NCI-H1930 (cell line): ENCODE results near the gene FAM219A.
"Not testable (repeated sequence)": the region's sequence is repeated elsewhere in the genome, so short reads cannot be mapped to it uniquely, and the experiment has no call there.

Experiments used
- DNase-seq, 2 experiments: peaks; one replicate each; lab custom pipeline; 2025; lab: John Stamatoyannopoulos, UW

Gene FAM219A

GRCh38 chr9:34376596-34377403, 81.6 kb downstream of the FAM219A start, which contains the start of gene MYORG:
TSS of gene MYORG (minus strand) at chr9:34376898. CDS start at chr9:34372943, 3,955 bp downstream.
- DNase-seq: peak; percentile 95 to 97

GRCh38 chr9:34375901-34376595, 82.3 kb downstream of the FAM219A start:
- DNase-seq: peak in 1 of 2 experiments; percentile 51

- no peak for DNase-seq
Observed at GRCh38 chr9:34374905-34375552, 83.3 kb downstream of the FAM219A start.

- no peak for DNase-seq
Observed at GRCh38 chr9:34374339-34374738, 84.0 kb downstream of the FAM219A start.

- DNase-seq: no peak
Observed at GRCh38 chr9:34373749-34374148, 84.6 kb downstream of the FAM219A start.

GRCh38 chr9:34372467-34373011, 85.8 kb downstream of the FAM219A start:
- DNase-seq: no peak

GRCh38 chr9:34371886-34372466, 86.4 kb downstream of the FAM219A start:
- DNase-seq: no peak

- DNase-seq: no peak
Observed at GRCh38 chr9:34370970-34371880, 87.1 kb downstream of the FAM219A start.

- no peak for DNase-seq
Observed at GRCh38 chr9:34370335-34370969, 87.9 kb downstream of the FAM219A start.

- no peak for DNase-seq
Observed at GRCh38 chr9:34369636-34370035, 88.7 kb downstream of the FAM219A start.

GRCh38 chr9:34368796-34369195, 89.6 kb downstream of the FAM219A start:
- DNase-seq: not testable (repeated sequence)

GRCh38 chr9:34367751-34368410, 90.5 kb downstream of the FAM219A start:
- DNase-seq: not testable (repeated sequence)

- DNase-seq: no peak
Observed at GRCh38 chr9:34366365-34366764, 92.0 kb downstream of the FAM219A start.

GRCh38 chr9:34365282-34365681, 93.1 kb downstream of the FAM219A start:
- DNase-seq: no peak

- no peak for DNase-seq
Observed at GRCh38 chr9:34363619-34364351, 94.6 kb downstream of the FAM219A start.

- DNase-seq: no peak
Observed at GRCh38 chr9:34362614-34363214, 95.7 kb downstream of the FAM219A start.

GRCh38 chr9:34352957-34353356, 105.4 kb downstream of the FAM219A start:
- not testable (repeated sequence) for DNase-seq

- DNase-seq: not testable (repeated sequence)
Observed at GRCh38 chr9:34352122-34352652, 106.2 kb downstream of the FAM219A start.
